Lower lobe of right lung (tissue), 2 donors: ENCODE data around the gene RNF166. TPM values are rescaled to one million over a fixed set of nuclear protein-coding genes. Genes with fewer than 3 reads are reported as not detected.

ENCODE experiments used
- ATAC-seq, 2 donors: fragments of 200-7000 bp; cut with Tn5 transposase; one replicate each; pipeline ENCODE4 v1.9.1; 2020 to 2022; ENCODE audit warnings: mild to moderate bottlenecking in 2 of 2, moderate library complexity in 2 of 2
- DNase-seq: peaks from one replicate; pipeline ENCODE4 v3.0.0-alpha.2; 2020
- H3K27ac ChIP-seq: fragments of 200-600 bp; one replicate; pipeline ENCODE4 v1.8.0; 2022
- H3K27me3 ChIP-seq: fragments of 200-600 bp; one replicate; pipeline ENCODE4 v1.8.0; 2022; ENCODE audit warnings: low read depth
- H3K36me3 ChIP-seq: fragments of 200-600 bp; one replicate; pipeline ENCODE4 v1.8.0; 2022; ENCODE audit warnings: mild to moderate bottlenecking
- H3K4me1 ChIP-seq: fragments of 200-600 bp; one replicate; pipeline ENCODE4 v1.8.0; 2022
- H3K4me3 ChIP-seq: fragments of 200-600 bp; one replicate; pipeline ENCODE4 v1.8.0; 2022; ENCODE audit warnings: mild to moderate bottlenecking
- H3K9me3 ChIP-seq: fragments of 200-600 bp; one replicate; pipeline ENCODE4 v1.8.0; 2022
- intact Hi-C: fragments of 100-400 bp; cut with DNase I; formaldehyde crosslinking; loops from one replicate; pipeline ENCODE4 v1.11.0; 2022
- total RNA-seq: library from RNA; stranded (reverse); fragmentation: NEBNext Ultra II Directional; extraction: Animal tissue kit (Norgen Biotek cat#: 25700); gene quantifications from one replicate; pipeline ENCODE4 v1.2.1, GENCODE V29; 2021
- TF ChIP-seq, protein P1 (sequence below): fragments of 200-600 bp; IDR thresholded peaks from one replicate; pipeline ENCODE4 v1.8.0; 2022; ENCODE audit warnings: antibody characterized with exemption, mild to moderate bottlenecking
- donor health status: DM: no; HTN: yes; CAD: no; lungs with severe emphysema.

The RNF166 gene
- total RNA-seq, 1 donor from 2014 or later: 61.9 TPM

DNA sequence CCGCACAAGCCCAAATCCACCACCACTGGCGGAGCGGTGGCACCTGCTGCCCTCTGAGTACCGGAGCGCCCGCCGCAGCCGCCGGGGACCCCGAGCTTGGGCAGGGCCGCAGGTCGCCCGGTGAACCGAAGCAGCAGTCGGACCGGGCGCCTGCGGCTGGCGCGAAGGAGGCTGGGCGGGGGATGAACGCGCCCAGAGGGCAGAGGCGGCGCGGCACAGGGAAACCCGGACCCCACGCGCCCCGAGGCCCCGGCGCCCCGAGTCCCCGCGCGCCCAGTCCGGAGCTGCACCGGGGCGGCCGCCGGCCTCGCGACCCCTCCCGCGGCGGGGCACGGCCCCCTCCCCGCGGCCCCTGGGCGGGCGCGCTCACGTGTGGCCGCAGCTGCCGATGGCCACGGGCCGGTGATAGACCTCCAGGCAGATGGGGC is 393 bp downstream of the RNF166 start:
- H3K36me3 ChIP-seq: peaks cover 5% of the 10 kb centered on the region
- H3K4me1 ChIP-seq: peaks cover 57% of the 10 kb centered on the region
- H3K27me3 ChIP-seq: no peaks in the 10 kb centered on the region
- peak overlapping the region; percentile 89 for H3K27ac ChIP-seq
- ATAC-seq (peak; percentile 0 to 5), DNase-seq (no peak)
- intact Hi-C loops: no loop called here
- H3K4me3 ChIP-seq: peak overlapping the region; percentile 100
- TF ChIP-seq, protein P1, sequence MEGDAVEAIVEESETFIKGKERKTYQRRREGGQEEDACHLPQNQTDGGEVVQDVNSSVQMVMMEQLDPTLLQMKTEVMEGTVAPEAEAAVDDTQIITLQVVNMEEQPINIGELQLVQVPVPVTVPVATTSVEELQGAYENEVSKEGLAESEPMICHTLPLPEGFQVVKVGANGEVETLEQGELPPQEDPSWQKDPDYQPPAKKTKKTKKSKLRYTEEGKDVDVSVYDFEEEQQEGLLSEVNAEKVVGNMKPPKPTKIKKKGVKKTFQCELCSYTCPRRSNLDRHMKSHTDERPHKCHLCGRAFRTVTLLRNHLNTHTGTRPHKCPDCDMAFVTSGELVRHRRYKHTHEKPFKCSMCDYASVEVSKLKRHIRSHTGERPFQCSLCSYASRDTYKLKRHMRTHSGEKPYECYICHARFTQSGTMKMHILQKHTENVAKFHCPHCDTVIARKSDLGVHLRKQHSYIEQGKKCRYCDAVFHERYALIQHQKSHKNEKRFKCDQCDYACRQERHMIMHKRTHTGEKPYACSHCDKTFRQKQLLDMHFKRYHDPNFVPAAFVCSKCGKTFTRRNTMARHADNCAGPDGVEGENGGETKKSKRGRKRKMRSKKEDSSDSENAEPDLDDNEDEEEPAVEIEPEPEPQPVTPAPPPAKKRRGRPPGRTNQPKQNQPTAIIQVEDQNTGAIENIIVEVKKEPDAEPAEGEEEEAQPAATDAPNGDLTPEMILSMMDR: no peak
- H3K9me3 ChIP-seq: no peaks in the 10 kb centered on the region

DNA sequence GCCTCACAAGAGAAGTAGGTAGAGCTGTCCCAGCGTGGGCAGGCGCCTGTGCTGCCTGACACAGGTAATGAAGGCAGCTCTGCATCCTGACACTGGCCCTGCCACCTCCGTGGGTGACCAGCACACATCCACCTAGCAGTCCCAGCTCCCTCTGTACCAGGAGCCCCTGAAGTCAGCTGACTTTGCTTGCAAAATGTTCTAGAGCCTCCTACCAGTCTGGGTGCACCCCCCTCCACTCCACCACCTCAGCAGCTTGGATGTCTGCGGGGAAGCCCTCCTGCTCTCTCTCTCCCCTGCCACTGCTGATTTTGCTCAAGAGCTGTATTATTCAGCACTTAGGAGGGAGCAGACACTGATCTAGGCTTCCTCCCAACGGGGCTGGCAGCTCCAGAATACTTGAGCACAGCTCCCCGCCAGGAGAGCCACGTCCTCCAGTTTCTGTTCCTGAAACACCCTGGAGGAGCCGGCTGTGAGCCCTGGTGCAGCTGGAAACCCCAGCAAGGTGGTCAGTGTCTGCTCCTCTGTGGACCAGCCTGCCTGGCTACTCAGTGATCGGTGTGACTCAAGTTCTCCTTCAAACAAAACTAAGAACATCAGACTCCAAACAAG is 1.0 kb downstream of the RNF166 start:
- no peaks in the 10 kb centered on the region for H3K27me3 ChIP-seq
- H3K27ac ChIP-seq: peak overlapping the region; percentile 89
- ATAC-seq: no peak
- H3K4me1 ChIP-seq: peaks cover 63% of the 10 kb centered on the region
- intact Hi-C loops: no loop called here
- peaks cover 9% of the 10 kb centered on the region for H3K36me3 ChIP-seq
- peak overlapping the region; percentile 100 for H3K4me3 ChIP-seq
- TF ChIP-seq, protein P1: no peak
- DNase-seq: peak; percentile 69
- no peaks in the 10 kb centered on the region for H3K9me3 ChIP-seq

DNA sequence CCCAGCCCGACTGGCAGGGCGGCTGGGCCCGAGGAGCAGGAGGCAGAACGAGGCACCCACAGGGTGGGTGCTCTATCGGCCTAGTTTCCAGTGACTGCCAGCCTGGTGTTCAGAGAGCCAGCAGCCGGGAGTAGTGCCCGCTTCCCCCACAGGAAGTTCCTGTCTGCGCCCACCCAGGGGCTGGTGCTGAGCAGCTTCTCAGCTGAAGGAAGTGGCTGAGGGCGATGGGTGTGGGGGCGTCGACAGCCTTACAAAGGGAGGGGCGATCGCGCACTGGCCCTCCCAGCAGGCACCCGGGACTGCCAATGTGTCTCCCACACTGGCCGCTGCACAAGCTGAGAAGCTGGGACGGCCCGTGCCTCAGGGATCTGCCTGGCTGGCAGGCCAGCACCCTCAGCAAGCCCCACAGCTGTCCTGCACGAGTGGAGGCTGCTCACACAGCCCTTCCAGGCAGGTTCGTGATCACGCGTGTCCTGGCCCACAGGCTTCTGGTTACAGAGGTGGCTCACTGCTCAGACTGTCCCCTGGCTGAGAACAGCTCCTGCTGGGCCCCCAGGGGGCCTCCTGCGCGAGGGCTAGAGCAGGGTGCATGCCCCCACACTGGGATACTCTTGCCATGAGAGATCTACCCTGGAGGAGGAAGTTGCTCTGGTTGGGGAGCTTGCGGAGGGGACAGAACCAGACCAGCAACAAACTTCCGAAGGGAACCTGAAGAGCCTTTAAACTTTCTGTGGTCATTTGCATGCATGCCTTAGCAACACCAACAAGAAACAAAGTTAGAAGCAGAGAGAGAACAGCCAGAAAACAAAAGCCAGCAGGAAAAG is 2.5 kb downstream of the RNF166 start:
- DNase-seq (peak; percentile 90), ATAC-seq (peak; percentile 16 to 42)
- Histone ChIP-seq H3K36me3 (peaks cover 23% of the 10 kb centered on the region), H3K27ac (peak overlapping the region; percentile 89), H3K4me1 (peaks cover 73% of the 10 kb centered on the region), H3K27me3 (no peaks in the 10 kb centered on the region), H3K4me3 (peak overlapping the region; percentile 100), H3K9me3 (no peaks in the 10 kb centered on the region)
- TF ChIP-seq, protein P1: no peak
- intact Hi-C loops: no loop called here

DNA sequence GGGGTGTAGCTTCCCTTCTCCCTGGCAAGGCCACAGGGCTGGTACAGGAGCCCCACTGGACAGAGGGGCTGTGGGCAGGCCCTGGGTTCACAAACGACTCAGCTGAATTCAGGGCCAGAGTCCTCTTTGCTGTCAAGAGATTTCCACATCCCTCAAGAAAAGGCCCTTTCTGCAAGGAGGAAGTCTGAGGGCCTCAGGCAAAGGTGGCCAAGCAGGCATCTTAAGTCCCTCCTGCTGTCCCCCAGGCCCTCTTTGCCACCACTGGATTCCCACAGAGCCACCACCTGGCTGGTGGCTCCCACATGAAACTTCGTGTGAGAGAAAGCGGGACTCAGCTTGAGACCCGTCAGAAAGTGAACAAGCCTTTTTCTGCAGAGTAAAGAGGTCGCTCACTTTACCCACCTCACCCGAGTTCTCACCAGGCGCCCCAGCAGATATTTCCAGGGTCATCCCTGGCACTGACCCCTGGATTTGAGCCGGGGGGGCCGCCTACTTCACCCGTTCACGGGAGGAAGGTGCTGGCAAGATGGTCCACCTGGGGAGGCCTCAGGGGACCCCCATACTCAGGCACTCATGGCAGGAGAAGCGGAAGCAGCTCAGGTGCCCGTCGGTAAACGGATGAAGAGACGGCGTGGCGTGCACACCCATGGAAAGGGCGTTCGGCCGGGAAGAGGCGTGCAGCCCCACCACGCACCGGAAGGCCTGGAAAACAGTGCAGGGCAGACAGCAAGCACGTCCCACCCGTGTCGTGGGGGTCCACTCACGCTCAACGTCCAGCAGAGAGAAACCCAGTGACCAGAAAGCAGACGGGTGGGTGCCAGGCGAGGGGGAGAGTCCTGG is 3.6 kb downstream of the RNF166 start:
- TF ChIP-seq, protein P1: no peak
- Histone ChIP-seq H3K4me3 (peak overlapping the region; percentile 100), H3K9me3 (no peaks in the 10 kb centered on the region), H3K27ac (peak overlapping the region; percentile 89), H3K4me1 (peaks cover 78% of the 10 kb centered on the region), H3K27me3 (no peaks in the 10 kb centered on the region), H3K36me3 (peaks cover 34% of the 10 kb centered on the region)
- DNase-seq (no peak), ATAC-seq (no peak)
- intact Hi-C loops: no loop called here

DNA sequence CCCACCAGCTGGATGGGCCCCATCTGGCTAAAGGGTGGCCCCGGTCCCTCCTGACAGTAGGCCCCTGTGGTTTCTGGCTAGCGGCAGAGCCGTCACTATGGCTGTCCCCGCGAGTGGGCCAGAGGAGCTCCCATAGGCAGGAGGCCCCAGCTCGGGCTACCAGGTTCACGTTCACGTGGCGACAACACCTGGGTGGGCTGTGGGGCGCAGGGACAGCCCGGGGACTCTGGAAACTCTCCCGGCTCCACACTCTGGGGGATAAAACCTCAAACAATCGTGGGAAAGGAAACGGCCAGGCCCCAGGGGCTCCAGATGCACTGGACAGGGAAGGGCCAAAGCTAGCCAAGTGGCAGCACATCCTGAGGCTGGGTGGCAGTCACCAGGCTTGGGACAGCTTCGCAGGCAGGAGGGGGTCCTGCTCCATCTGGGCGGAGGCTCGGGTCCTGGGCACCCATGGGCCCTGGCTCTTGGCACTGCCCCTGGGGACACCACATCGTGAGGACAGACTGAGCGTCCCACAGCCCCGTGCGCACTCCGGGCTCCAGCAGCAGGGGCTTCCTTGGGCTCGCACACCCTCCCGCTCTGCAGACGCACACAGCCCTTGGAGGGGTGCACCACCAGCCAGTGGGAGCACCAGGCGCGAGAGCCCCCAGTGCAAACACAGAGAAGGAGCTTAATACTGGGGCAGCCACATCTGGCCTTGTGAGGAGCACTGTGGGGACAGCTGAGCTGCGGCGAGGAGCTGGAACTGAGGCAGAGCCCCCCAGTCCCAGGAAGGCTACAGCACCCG is 4.4 kb downstream of the RNF166 start:
- TF ChIP-seq, protein P1: no peak
- Histone ChIP-seq H3K27ac (peak overlapping the region; percentile 89), H3K4me3 (peak overlapping the region; percentile 100), H3K4me1 (peaks cover 73% of the 10 kb centered on the region), H3K36me3 (peaks cover 43% of the 10 kb centered on the region), H3K9me3 (no peaks in the 10 kb centered on the region), H3K27me3 (no peaks in the 10 kb centered on the region)
- DNase-seq (no peak), ATAC-seq (no peak)
- intact Hi-C loops: no loop called here
